Peyer's patch (tissue), 4 donors: Measurements from ENCODE around the gene PRSS33. TPM values are rescaled to one million over a fixed set of nuclear protein-coding genes. Genes with fewer than 3 reads are reported as not detected.
A peak's percentile ranks its signal among the peaks of the same experiment; 100 is the strongest.

Experiments used
- DNase-seq, 3 donors: peaks; one replicate each; pipeline ENCODE4 v3.0.0-alpha.2; 2017 to 2019
- H3K27ac ChIP-seq, 4 donors: fragments of 200-600 bp; sonication (generic); one replicate each; pipeline ENCODE4 v1.5.1; 2016 to 2019
- H3K27me3 ChIP-seq, 2 donors: fragments of 200-600 bp; sonication (generic); one replicate each; pipeline ENCODE4 v1.5.1; 2019
- H3K36me3 ChIP-seq, 3 donors: fragments of 200-600 bp; sonication (generic); one replicate each; pipeline ENCODE4 v1.5.1; 2016 to 2019
- H3K4me1 ChIP-seq, 4 donors: fragments of 200-600 bp; sonication (generic); one replicate each; pipeline ENCODE4 v1.5.1; 2016 to 2019
- H3K4me3 ChIP-seq, 4 donors: fragments of 200-600 bp; sonication (generic); 1 replicate in 3 of 4; 2 replicates in 1 of 4; pipeline ENCODE4 v1.5.1; 2016 to 2019; ENCODE audit warnings: mild to moderate bottlenecking in 1 of 4
- H3K9me3 ChIP-seq, 4 donors: fragments of 200-600 bp; sonication (generic); one replicate each; pipeline ENCODE4 v1.5.1; 2016 to 2019; ENCODE audit warnings: mild to moderate bottlenecking in 1 of 4
- POLR2A ChIP-seq, 2 donors: fragments of 450-650 bp; IDR thresholded peaks; one replicate each; pipeline ENCODE4 v1.5.1; 2017; ENCODE audit warnings: antibody characterized with exemption in 2 of 2, mild to moderate bottlenecking in 2 of 2, moderate library complexity in 2 of 2
- total RNA-seq, 4 donors: library from RNA; depleted of rRNA; stranded (reverse); fragments of >200 nt; gene quantifications; one replicate each; pipeline ENCODE4 v1.1.0, GENCODE V29; 2016
- TF ChIP-seq, protein P1 (sequence below), 6 experiments: fragments of 450-650 bp in 4 of 6; fragments of 200-600 bp in 2 of 6; sonication (generic) in 1 of 6; IDR thresholded peaks; one replicate each; pipeline ENCODE4 v1.5.1; 2017 to 2019; ENCODE audit warnings: antibody characterized with exemption in 6 of 6, mild to moderate bottlenecking in 3 of 6, moderate library complexity in 1 of 6

PRSS33 gene
- total RNA-seq, 4 donors from 2014 or later = not detected

DNA sequence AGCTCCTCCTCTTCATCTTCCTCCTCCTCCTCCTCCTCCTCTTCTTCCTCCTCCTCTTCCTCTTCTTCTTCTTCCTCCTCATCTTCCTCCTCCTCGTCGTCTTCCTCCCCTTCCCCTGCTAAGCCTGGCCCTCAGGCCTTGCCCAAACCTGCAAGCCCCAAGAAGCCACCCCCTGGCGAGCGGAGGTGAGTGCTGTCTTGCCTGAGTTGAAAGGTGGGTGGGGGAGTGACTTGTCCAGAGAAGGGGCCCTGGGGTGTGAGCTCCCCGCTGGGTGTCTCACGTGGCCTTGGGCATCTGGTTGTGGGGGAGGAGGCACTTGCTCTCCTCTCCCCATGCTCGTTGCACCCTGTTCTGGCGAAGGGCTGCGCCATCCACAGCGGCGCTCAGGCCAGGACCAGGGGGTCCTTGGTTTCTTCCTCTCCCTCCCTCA is 18.2 kb downstream of the PRSS33 start:
- peaks cover 0 to 14% (median 2%) of the 10 kb centered on the region in 4 donors for H3K4me1 ChIP-seq
- H3K27ac ChIP-seq = peak overlapping the region in 3 of 4 donors; percentile 59 to 83 (median 82)
- TF ChIP-seq, protein P1, sequence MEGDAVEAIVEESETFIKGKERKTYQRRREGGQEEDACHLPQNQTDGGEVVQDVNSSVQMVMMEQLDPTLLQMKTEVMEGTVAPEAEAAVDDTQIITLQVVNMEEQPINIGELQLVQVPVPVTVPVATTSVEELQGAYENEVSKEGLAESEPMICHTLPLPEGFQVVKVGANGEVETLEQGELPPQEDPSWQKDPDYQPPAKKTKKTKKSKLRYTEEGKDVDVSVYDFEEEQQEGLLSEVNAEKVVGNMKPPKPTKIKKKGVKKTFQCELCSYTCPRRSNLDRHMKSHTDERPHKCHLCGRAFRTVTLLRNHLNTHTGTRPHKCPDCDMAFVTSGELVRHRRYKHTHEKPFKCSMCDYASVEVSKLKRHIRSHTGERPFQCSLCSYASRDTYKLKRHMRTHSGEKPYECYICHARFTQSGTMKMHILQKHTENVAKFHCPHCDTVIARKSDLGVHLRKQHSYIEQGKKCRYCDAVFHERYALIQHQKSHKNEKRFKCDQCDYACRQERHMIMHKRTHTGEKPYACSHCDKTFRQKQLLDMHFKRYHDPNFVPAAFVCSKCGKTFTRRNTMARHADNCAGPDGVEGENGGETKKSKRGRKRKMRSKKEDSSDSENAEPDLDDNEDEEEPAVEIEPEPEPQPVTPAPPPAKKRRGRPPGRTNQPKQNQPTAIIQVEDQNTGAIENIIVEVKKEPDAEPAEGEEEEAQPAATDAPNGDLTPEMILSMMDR (IDR thresholded peaks at IDR 0.05) = no peak
- no peak for TF ChIP-seq POLR2A (IDR thresholded peaks at IDR 0.05)
- no peaks in the 10 kb centered on the region for H3K27me3 ChIP-seq
- H3K36me3 ChIP-seq = peaks cover 0 to 97% (median 0%) of the 10 kb centered on the region in 3 donors
- H3K4me3 ChIP-seq = no peak overlapping the region
- no peaks in the 10 kb centered on the region for H3K9me3 ChIP-seq
- no peak for DNase-seq

DNA sequence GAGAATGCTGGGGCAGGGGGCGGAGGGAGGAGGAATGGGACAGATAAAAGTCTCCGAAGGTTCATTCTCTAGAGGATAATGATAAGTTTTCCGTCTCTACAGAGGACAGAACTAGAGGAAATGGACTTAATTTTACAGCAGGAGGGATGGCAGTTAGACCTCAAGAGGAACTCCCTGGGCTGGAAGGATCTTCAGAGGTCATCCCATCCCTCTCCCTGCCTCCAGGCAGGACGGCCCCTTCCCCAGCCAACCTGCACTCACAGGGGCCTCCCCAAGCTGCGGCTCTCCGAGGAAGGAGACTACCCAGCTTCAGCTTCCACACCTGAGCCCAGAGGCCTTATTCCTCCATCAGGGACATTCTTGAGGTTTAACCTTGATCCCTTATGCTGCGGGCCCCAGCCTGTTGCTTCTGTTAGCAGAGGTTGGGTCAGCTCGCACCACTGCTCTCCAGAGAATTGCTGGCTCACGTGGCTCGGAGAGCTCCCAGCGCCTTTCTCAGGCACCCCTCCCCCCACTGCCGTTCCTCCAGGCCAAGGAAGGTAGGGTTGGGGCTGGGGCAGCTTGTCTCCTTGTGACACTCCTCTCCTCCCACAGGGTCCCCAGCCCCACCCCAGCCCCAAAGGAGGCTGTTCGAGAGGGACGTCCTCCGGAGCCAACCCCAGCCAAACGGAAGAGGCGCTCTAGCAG is 18.8 kb downstream of the PRSS33 start:
- Histone ChIP-seq H3K27me3 (no peaks in the 10 kb centered on the region), H3K9me3 (no peaks in the 10 kb centered on the region), H3K27ac (peak overlapping the region in 3 of 4 donors; percentile 59 to 83 (median 82)), H3K4me1 (peaks cover 0 to 14% (median 2%) of the 10 kb centered on the region in 4 donors), H3K4me3 (no peak overlapping the region), H3K36me3 (peaks cover 0 to 99% (median 0%) of the 10 kb centered on the region in 3 donors)
- TF ChIP-seq, protein P1 (IDR thresholded peaks at IDR 0.05) = no peak
- no peak for TF ChIP-seq POLR2A (IDR thresholded peaks at IDR 0.05)
- DNase-seq = peak in 1 of 3 donors; percentile 48

GRCh38 chr16:2767891-2768290 is 19.5 kb downstream of the PRSS33 start:
- peak in 1 of 3 donors; percentile 35 for DNase-seq
- Histone ChIP-seq H3K4me3 (no peak overlapping the region), H3K27ac (no peak overlapping the region), H3K9me3 (no peaks in the 10 kb centered on the region), H3K4me1 (peaks cover 0 to 14% (median 2%) of the 10 kb centered on the region in 4 donors), H3K36me3 (peaks cover 0 to 100% (median 0%) of the 10 kb centered on the region in 3 donors), H3K27me3 (no peaks in the 10 kb centered on the region)
- TF ChIP-seq POLR2A (IDR thresholded peaks at IDR 0.05) = no peak
- TF ChIP-seq, protein P1 (IDR thresholded peaks at IDR 0.05) = no peak

- H3K36me3 ChIP-seq = peaks cover 0 to 100% (median 0%) of the 10 kb centered on the region in 3 donors
- no peak overlapping the region for H3K4me3 ChIP-seq
- no peak overlapping the region for H3K27ac ChIP-seq
- H3K4me1 ChIP-seq = peaks cover 0 to 14% (median 2%) of the 10 kb centered on the region in 4 donors
- DNase-seq = peak in 1 of 3 donors; percentile 45
- no peak for TF ChIP-seq POLR2A (IDR thresholded peaks at IDR 0.05)
- TF ChIP-seq, protein P1 (IDR thresholded peaks at IDR 0.05) = no peak
- H3K27me3 ChIP-seq = no peaks in the 10 kb centered on the region
- no peaks in the 10 kb centered on the region for H3K9me3 ChIP-seq
Measured at GRCh38 chr16:2767140-2767731, 20.1 kb downstream of the PRSS33 start.

DNA sequence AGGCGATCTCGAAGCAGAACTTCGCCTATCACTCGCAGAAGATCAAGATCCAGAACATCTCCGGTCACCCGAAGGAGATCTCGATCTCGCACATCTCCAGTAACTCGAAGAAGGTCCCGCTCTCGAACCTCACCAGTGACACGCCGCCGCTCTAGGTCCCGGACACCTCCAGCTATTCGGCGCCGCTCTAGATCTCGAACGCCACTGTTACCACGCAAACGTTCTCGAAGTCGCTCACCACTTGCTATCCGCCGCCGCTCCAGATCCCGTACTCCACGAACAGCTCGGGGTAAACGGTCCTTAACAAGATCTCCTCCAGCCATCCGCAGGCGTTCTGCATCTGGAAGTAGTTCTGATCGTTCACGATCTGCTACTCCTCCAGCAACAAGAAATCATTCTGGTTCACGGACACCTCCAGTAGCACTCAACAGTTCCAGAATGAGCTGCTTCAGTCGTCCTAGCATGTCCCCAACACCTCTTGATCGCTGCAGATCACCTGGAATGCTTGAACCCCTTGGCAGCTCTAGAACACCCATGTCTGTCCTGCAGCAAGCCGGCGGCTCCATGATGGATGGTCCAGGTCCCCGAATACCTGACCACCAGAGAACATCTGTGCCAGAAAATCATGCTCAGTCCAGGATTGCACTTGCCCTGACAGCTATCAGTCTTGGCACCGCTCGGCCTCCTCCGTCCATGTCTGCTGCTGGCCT is 20.8 kb downstream of the PRSS33 start:
- H3K4me3 ChIP-seq = no peak overlapping the region
- no peak overlapping the region for H3K27ac ChIP-seq
- DNase-seq = peak in 1 of 3 donors; percentile 45
- H3K4me1 ChIP-seq = peaks cover 0 to 14% (median 2%) of the 10 kb centered on the region in 4 donors
- H3K27me3 ChIP-seq = no peaks in the 10 kb centered on the region
- peaks cover 0 to 100% (median 0%) of the 10 kb centered on the region in 3 donors for H3K36me3 ChIP-seq
- no peak for TF ChIP-seq POLR2A (IDR thresholded peaks at IDR 0.05)
- TF ChIP-seq, protein P1 (IDR thresholded peaks at IDR 0.05) = no peak
- H3K9me3 ChIP-seq = no peaks in the 10 kb centered on the region
